Measurements from ENCODE around the gene GPSM3. TPM values are rescaled to one million over a fixed set of nuclear protein-coding genes. Genes with fewer than 3 reads are reported as not detected.
A peak's percentile ranks its signal among the peaks of the same experiment; 100 is the strongest.

GPSM3 gene
- total and polyA plus RNA-seq, 2 donors (not counting 1 experiment from before 2014, with no cell fraction given) = 2.3 to 7.0 TPM

- Histone ChIP-seq H3K27me3 (ENCODE audit: control insufficient read depth, insufficient read depth, low read length) (no peaks in the 10 kb centered on the region), H3K4me1 (ENCODE audit: control insufficient read depth, extremely low read depth, insufficient read depth, low read length) (peaks cover 13% of the 10 kb centered on the region), H3K36me3 (ENCODE audit: control insufficient read depth, insufficient read depth, low read length) (no peaks in the 10 kb centered on the region), H2AFZ (ENCODE audit: low read length) (no peak overlapping the region), H3K9me3 (ENCODE audit: control insufficient read depth, insufficient read depth, low read depth, low read length) (no peaks in the 10 kb centered on the region), H3K9ac (ENCODE audit: insufficient read depth, low read length) (no peak overlapping the region), H3K4me2 (ENCODE audit: extremely low read depth, insufficient read depth, low read length) (no peak overlapping the region), H3K79me2 (ENCODE audit: control insufficient read depth, insufficient read depth, low read length) (no peaks in the 10 kb centered on the region), H3K27ac (ENCODE audit: insufficient read depth, low read length) (no peak overlapping the region), H3K4me3 (replicated peaks in 1 of 4; ENCODE audit: control extremely low read depth in 1 of 4, insufficient read depth in 1 of 4, low read depth in 3 of 4, low read length in 4 of 4) (peak overlapping the region in 1 of 4 experiments; percentile 33), H4K20me1 (ENCODE audit: control insufficient read depth, extremely low read depth, insufficient read depth, low read length) (no peaks in the 10 kb centered on the region)
- TF ChIP-seq EZH2 (IDR thresholded peaks at IDR 0.05; ENCODE audit: low read length, missing control alignments) (no peak), CTCF (conservative IDR thresholded peaks at IDR 0.05 in 1 of 2, IDR thresholded peaks at IDR 0.05 in 1 of 2; ENCODE audit: low read depth in 1 of 2, low read length in 2 of 2) (peak in 1 of 2 donors; percentile 16)
- DNase-seq (ENCODE audit: low read depth in 2 of 2) = peak; percentile 25 to 47
Observed at GRCh38 chr6:32148289-32149091, 44.0 kb downstream of the GPSM3 start.

GRCh38 chr6:32147401-32148132 is 44.9 kb downstream of the GPSM3 start:
- no peak overlapping the region for H3K9ac ChIP-seq (ENCODE audit: insufficient read depth, low read length)
- H3K27me3 ChIP-seq (ENCODE audit: control insufficient read depth, insufficient read depth, low read length) = no peaks in the 10 kb centered on the region
- no peak overlapping the region for H3K27ac ChIP-seq (ENCODE audit: insufficient read depth, low read length)
- H4K20me1 ChIP-seq (ENCODE audit: control insufficient read depth, extremely low read depth, insufficient read depth, low read length) = no peaks in the 10 kb centered on the region
- no peaks in the 10 kb centered on the region for H3K79me2 ChIP-seq (ENCODE audit: control insufficient read depth, insufficient read depth, low read length)
- no peak for TF ChIP-seq CTCF (conservative IDR thresholded peaks at IDR 0.05 in 1 of 2, IDR thresholded peaks at IDR 0.05 in 1 of 2; ENCODE audit: low read depth in 1 of 2, low read length in 2 of 2)
- no peak for TF ChIP-seq EZH2 (IDR thresholded peaks at IDR 0.05; ENCODE audit: low read length, missing control alignments)
- no peak for DNase-seq (ENCODE audit: low read depth in 2 of 2)
- H3K4me1 ChIP-seq (ENCODE audit: control insufficient read depth, extremely low read depth, insufficient read depth, low read length) = peaks cover 7% of the 10 kb centered on the region
- H3K9me3 ChIP-seq (ENCODE audit: control insufficient read depth, insufficient read depth, low read depth, low read length) = no peaks in the 10 kb centered on the region
- H3K4me2 ChIP-seq (ENCODE audit: extremely low read depth, insufficient read depth, low read length) = no peak overlapping the region
- no peak overlapping the region for H3K4me3 ChIP-seq (replicated peaks in 1 of 4; ENCODE audit: control extremely low read depth in 1 of 4, insufficient read depth in 1 of 4, low read depth in 3 of 4, low read length in 4 of 4)
- no peaks in the 10 kb centered on the region for H3K36me3 ChIP-seq (ENCODE audit: control insufficient read depth, insufficient read depth, low read length)
- H2AFZ ChIP-seq (ENCODE audit: low read length) = no peak overlapping the region

GRCh38 chr6:32146687-32147086 is 45.8 kb downstream of the GPSM3 start:
- Histone ChIP-seq H3K36me3 (ENCODE audit: control insufficient read depth, insufficient read depth, low read length) (no peaks in the 10 kb centered on the region), H3K9ac (ENCODE audit: insufficient read depth, low read length) (no peak overlapping the region), H3K79me2 (ENCODE audit: control insufficient read depth, insufficient read depth, low read length) (no peaks in the 10 kb centered on the region), H3K4me1 (ENCODE audit: control insufficient read depth, extremely low read depth, insufficient read depth, low read length) (no peaks in the 10 kb centered on the region), H3K27me3 (ENCODE audit: control insufficient read depth, insufficient read depth, low read length) (no peaks in the 10 kb centered on the region), H3K4me2 (ENCODE audit: extremely low read depth, insufficient read depth, low read length) (no peak overlapping the region), H3K9me3 (ENCODE audit: control insufficient read depth, insufficient read depth, low read depth, low read length) (no peaks in the 10 kb centered on the region), H3K4me3 (replicated peaks in 1 of 4; ENCODE audit: control extremely low read depth in 1 of 4, insufficient read depth in 1 of 4, low read depth in 3 of 4, low read length in 4 of 4) (no peak overlapping the region), H4K20me1 (ENCODE audit: control insufficient read depth, extremely low read depth, insufficient read depth, low read length) (no peaks in the 10 kb centered on the region), H2AFZ (ENCODE audit: low read length) (no peak overlapping the region), H3K27ac (ENCODE audit: insufficient read depth, low read length) (no peak overlapping the region)
- no peak for DNase-seq (ENCODE audit: low read depth in 2 of 2)
- TF ChIP-seq CTCF (conservative IDR thresholded peaks at IDR 0.05 in 1 of 2, IDR thresholded peaks at IDR 0.05 in 1 of 2; ENCODE audit: low read depth in 1 of 2, low read length in 2 of 2) (no peak), EZH2 (IDR thresholded peaks at IDR 0.05; ENCODE audit: low read length, missing control alignments) (no peak)
